Glutamatergic neuron (in vitro differentiated cells): ENCODE data around the gene CD63. TPM values are rescaled to one million over a fixed set of nuclear protein-coding genes. Genes with fewer than 3 reads are reported as not detected.
"Not testable (repeated sequence)": the region's sequence is repeated elsewhere in the genome, so short reads cannot be mapped to it uniquely, and the experiment has no call there.

Source experiments
- DNase-seq: peaks from one replicate; pipeline ENCODE4 v3.0.0; 2022
- H3K27ac Mint-ChIP-seq: one replicate; pipeline ENCODE4 v1.8.0; 2020; ENCODE audit warnings: mild to moderate bottlenecking, mixed read lengths, inconsistent platforms; ENCODE audit not compliant: unreplicated experiment
- H3K27me3 Mint-ChIP-seq: one replicate; pipeline ENCODE4 v1.8.0; 2020; ENCODE audit warnings: mild to moderate bottlenecking, moderate library complexity, mixed read lengths, inconsistent platforms; ENCODE audit not compliant: unreplicated experiment
- H3K36me3 Mint-ChIP-seq: one replicate; pipeline ENCODE4 v1.8.0; 2020; ENCODE audit warnings: mild to moderate bottlenecking, mixed read lengths, inconsistent platforms; ENCODE audit not compliant: unreplicated experiment
- H3K4me1 Mint-ChIP-seq: one replicate; pipeline ENCODE4 v1.8.0; 2020; ENCODE audit warnings: mild to moderate bottlenecking, low read depth, mixed read lengths, inconsistent platforms; ENCODE audit not compliant: unreplicated experiment
- H3K4me3 Mint-ChIP-seq: one replicate; pipeline ENCODE4 v1.8.0; 2020; ENCODE audit warnings: mild to moderate bottlenecking, mixed read lengths, inconsistent platforms; ENCODE audit not compliant: unreplicated experiment
- H3K9me3 Mint-ChIP-seq: one replicate; pipeline ENCODE4 v1.8.0; 2020; ENCODE audit warnings: mild to moderate bottlenecking, moderate library complexity, mixed read lengths, inconsistent platforms; ENCODE audit not compliant: unreplicated experiment
- total RNA-seq: library from RNA; stranded (reverse); fragmentation: NEBNext Ultra II Directional; extraction: Animal tissue kit (Norgen Biotek cat#: 25700); gene quantifications from one replicate; pipeline ENCODE4 v1.2.1, GENCODE V29; 2021; ENCODE audit not compliant: unreplicated experiment
- TF ChIP-seq, protein P1 (sequence below): fragments of 200-600 bp; sonication (generic); IDR thresholded peaks from one replicate; pipeline ENCODE4 v1.5.0; 2021; ENCODE audit not compliant: partially characterized antibody, unreplicated experiment

Gene CD63
- total RNA-seq, 1 donor from 2014 or later = 619 TPM

DNA sequence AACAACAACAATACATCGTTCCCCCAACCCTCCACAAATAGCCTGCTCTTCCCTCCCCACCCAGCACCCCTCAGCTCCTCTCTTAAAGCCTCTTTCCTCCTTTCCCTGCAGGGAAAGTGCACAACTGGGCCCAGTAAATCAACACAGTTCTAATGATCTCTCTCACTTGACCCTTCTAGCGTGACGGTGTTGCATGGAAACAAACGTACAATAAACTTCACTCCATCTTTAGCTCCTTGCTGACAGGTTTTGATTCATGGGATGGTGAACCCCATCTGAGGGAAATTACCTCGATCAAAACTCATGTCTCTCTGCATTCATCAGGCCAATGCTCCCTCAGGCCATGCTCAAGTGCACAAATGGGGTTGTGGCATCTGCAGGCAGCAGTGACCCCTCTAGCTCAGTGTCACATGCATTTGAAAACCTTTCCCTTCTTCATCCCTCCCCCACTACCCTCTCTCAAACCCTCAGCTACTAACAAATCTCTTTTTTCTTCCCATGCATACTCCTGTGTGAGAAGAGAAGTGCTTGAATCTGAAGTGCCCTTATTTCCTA is 37.0 kb upstream of the CD63 start:
- H3K9me3 Mint-ChIP-seq = peaks cover 2% of the 10 kb centered on the region
- peak; percentile 40 for DNase-seq
- TF ChIP-seq, protein P1, sequence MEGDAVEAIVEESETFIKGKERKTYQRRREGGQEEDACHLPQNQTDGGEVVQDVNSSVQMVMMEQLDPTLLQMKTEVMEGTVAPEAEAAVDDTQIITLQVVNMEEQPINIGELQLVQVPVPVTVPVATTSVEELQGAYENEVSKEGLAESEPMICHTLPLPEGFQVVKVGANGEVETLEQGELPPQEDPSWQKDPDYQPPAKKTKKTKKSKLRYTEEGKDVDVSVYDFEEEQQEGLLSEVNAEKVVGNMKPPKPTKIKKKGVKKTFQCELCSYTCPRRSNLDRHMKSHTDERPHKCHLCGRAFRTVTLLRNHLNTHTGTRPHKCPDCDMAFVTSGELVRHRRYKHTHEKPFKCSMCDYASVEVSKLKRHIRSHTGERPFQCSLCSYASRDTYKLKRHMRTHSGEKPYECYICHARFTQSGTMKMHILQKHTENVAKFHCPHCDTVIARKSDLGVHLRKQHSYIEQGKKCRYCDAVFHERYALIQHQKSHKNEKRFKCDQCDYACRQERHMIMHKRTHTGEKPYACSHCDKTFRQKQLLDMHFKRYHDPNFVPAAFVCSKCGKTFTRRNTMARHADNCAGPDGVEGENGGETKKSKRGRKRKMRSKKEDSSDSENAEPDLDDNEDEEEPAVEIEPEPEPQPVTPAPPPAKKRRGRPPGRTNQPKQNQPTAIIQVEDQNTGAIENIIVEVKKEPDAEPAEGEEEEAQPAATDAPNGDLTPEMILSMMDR = no peak
- H3K36me3 Mint-ChIP-seq = peaks cover 4% of the 10 kb centered on the region
- peak overlapping the region; percentile 79 for H3K27ac Mint-ChIP-seq
- peak overlapping the region; percentile 60 for H3K4me3 Mint-ChIP-seq
- H3K27me3 Mint-ChIP-seq = peaks cover 3% of the 10 kb centered on the region
- H3K4me1 Mint-ChIP-seq = peaks cover 9% of the 10 kb centered on the region

DNA sequence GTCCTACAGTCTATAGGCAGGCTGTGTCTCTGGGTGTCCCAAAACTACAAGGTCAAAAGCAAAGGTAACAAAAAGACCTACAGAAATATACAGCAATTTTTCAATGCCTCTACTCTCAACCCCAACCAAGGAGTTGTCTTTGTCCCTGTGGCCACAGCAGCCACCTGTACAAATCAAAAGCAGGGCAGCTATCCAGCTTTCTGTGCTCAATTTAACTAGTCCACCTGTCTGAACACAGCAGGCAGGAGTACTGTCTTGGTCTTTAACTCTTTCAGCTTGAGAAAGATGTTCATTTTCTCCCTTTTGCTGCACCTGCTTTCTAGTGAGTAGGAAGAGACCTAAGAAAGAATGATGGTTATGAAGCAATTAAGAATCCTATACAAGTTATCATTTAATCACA is 33.8 kb upstream of the CD63 start:
- Mint-ChIP-seq H3K27me3 (peaks cover 3% of the 10 kb centered on the region), H3K4me1 (peaks cover 9% of the 10 kb centered on the region), H3K27ac (no peak overlapping the region), H3K36me3 (peaks cover 4% of the 10 kb centered on the region), H3K4me3 (no peak overlapping the region), H3K9me3 (peaks cover 2% of the 10 kb centered on the region)
- DNase-seq = no peak
- TF ChIP-seq, protein P1 = no peak

DNA sequence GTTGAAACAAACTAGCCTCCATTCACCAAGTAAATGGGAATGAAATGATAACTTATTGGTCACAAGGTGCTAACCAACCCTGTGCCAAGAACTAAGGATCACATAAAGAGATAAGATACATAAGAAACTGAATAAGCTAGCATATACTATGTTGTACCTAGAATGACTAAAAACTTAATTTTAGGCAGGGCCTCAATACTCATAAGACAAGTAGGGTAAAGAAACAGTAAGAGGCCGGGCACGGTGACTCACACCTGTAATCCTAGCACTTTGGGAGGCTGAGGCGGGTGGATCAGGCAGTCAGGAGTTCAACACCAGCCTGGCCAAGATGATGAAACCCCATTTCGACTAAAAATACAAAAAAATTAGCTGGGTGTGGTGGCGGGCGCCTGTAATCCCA is 31.9 kb upstream of the CD63 start:
- H3K9me3 Mint-ChIP-seq = peaks cover 3% of the 10 kb centered on the region
- H3K4me1 Mint-ChIP-seq = peaks cover 6% of the 10 kb centered on the region
- DNase-seq = no peak
- no peak overlapping the region for H3K27ac Mint-ChIP-seq
- peaks cover 4% of the 10 kb centered on the region for H3K36me3 Mint-ChIP-seq
- TF ChIP-seq, protein P1 = no peak
- peaks cover 2% of the 10 kb centered on the region for H3K27me3 Mint-ChIP-seq
- no peak overlapping the region for H3K4me3 Mint-ChIP-seq

DNA sequence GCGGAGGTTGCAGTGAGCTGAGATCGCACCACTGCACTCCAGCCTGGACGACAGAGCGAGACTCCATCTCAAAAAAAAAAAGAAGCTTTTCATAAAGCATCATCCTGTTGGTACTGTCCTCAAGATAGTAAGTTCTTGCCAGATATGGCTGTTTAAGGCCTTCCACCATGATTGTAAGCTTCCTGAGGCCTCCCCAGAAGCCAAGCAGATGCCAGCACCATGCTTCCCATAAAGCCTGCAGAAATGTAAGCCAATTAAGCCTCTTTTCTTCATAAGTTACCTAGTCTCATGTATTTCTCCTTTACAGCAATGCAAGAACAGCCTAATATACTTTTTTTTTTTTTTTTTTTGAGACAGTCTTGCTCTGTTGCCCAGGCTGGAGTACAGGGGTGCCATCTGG is 29.8 kb upstream of the CD63 start:
- not testable (repeated sequence) for H3K27ac Mint-ChIP-seq, DNase-seq, H3K36me3 Mint-ChIP-seq, H3K4me3 Mint-ChIP-seq, H3K9me3 Mint-ChIP-seq, H3K27me3 Mint-ChIP-seq
- H3K4me1 Mint-ChIP-seq = peaks cover 17% of the 10 kb centered on the region

DNA sequence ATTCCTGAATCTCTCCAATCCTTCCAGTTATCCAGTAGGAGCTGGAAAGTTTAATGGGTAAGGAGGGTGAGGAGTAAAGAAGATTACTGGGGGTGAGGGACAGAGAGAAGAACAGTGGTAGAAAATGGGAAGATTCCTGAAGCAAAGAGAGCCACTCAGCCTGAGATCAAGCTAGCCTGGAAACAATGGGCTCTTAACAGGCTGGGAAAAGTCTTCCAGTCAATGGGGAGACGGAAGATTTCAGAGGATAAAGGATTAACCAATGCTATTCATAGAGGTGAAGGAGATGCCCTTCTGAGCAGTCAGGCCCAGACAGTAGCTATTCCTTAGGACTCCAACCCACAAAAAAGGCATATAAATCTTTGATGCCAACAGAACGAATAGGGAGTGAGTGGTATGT is 28.9 kb upstream of the CD63 start:
- H3K36me3 Mint-ChIP-seq = peaks cover 3% of the 10 kb centered on the region
- no peak overlapping the region for H3K27ac Mint-ChIP-seq
- peaks cover 17% of the 10 kb centered on the region for H3K4me1 Mint-ChIP-seq
- TF ChIP-seq, protein P1 = no peak
- H3K4me3 Mint-ChIP-seq = peak overlapping the region; percentile 30
- DNase-seq = no peak
- H3K27me3 Mint-ChIP-seq = peaks cover 2% of the 10 kb centered on the region
- peaks cover 3% of the 10 kb centered on the region for H3K9me3 Mint-ChIP-seq
